H1 (cell line): ENCODE measurements around the gene TADA2B. TPM values are rescaled to one million over a fixed set of nuclear protein-coding genes. Genes with fewer than 3 reads are reported as not detected.
A peak's percentile ranks its signal among the peaks of the same experiment; 100 is the strongest.

ENCODE experiments used
- CTCF ChIA-PET: fragments of 300-600 bp; sonication (Branson Sonifier 250); formaldehyde crosslinking; loops from one replicate; lab custom pipeline; 2021; ENCODE audit not compliant: partially characterized antibody; lab: Charles Lee
- POLR2A ChIA-PET: fragments of 300-600 bp; sonication (Branson Sonifier 250); formaldehyde crosslinking; loops from one replicate; lab custom pipeline; 2021; ENCODE audit warnings: inconsistent platforms; ENCODE audit not compliant: partially characterized antibody; lab: Charles Lee
- DNase-seq, 2 experiments: peaks; one replicate each; pipeline versions ENCODE4 v3.0.0 to v3.0.0-alpha.2; 2010 to 2022; ENCODE audit warnings: low spot score in 2 of 2, low read depth in 1 of 2, mixed read lengths in 1 of 2
- FAIRE-seq: peaks from 2 replicates; lab custom pipeline; 2011; peaks lifted over from hg19 to GRCh38; lab: Jason Lieb, UNC
- H2AFZ ChIP-seq: 2 replicates; pipeline ENCODE4 v1.8.1; 2012; ENCODE audit warnings: low read length, inconsistent platforms
- H2AK5ac ChIP-seq: 2 replicates; pipeline ENCODE4 v1.6.1; 2013; ENCODE audit warnings: low read depth, low read length
- H2BK120ac ChIP-seq: replicated peaks from 2 replicates; pipeline ENCODE3; 2013; ENCODE audit warnings: low read depth, low read length, inconsistent platforms
- H2BK12ac ChIP-seq: 2 replicates; pipeline ENCODE4 v1.6.1; 2013; ENCODE audit warnings: low read depth, low read length
- H2BK15ac ChIP-seq: 2 replicates; pipeline ENCODE4 v1.6.1; 2013; ENCODE audit warnings: low read length
- H2BK20ac ChIP-seq: 2 replicates; pipeline ENCODE4 v1.6.1; 2013; ENCODE audit warnings: low read length
- H2BK5ac ChIP-seq: 2 replicates; pipeline ENCODE4 v1.6.1; 2013; ENCODE audit warnings: low read depth, low read length
- H3K14ac ChIP-seq: 2 replicates; pipeline ENCODE4 v1.6.1; 2013; ENCODE audit warnings: inconsistent platforms; ENCODE audit not compliant: insufficient read length
- H3K18ac ChIP-seq: 2 replicates; pipeline ENCODE4 v1.6.1; 2013; ENCODE audit warnings: low read length; ENCODE audit errors: extremely low read depth
- H3K23ac ChIP-seq: 2 replicates; pipeline ENCODE4 v1.6.1; 2013; ENCODE audit warnings: inconsistent platforms; ENCODE audit not compliant: insufficient read length
- H3K23me2 ChIP-seq: 2 replicates; pipeline ENCODE4 v1.6.1; 2013; ENCODE audit warnings: low read depth, low read length
- H3K27ac ChIP-seq: 2 replicates; pipeline ENCODE4 v1.6.1; 2011; ENCODE audit warnings: low read depth, low read length, inconsistent platforms
- H3K27me3 ChIP-seq, 4 experiments: replicated peaks in 1 of 4; 1 replicate in 1 of 4; 2 replicates in 3 of 4; pipeline versions ENCODE4 v1.6.1 to v1.8.1; 2011 to 2013; ENCODE audit warnings: low read length in 3 of 4, mild to moderate bottlenecking in 3 of 4, inconsistent platforms in 2 of 4, mixed read lengths in 2 of 4, moderate library complexity in 1 of 4; ENCODE audit not compliant: control insufficient read depth in 3 of 4, insufficient read depth in 3 of 4; ENCODE audit errors: extremely low read depth in 1 of 4
- H3K36me3 ChIP-seq, 4 experiments: 2 replicates each; pipeline versions ENCODE4 v1.6.1 to v1.8.1; 2011 to 2013; ENCODE audit warnings: mild to moderate bottlenecking in 4 of 4, low read length in 3 of 4, moderate library complexity in 2 of 4, control low read depth in 1 of 4, inconsistent platforms in 1 of 4; ENCODE audit not compliant: insufficient read depth in 4 of 4, control insufficient read depth in 2 of 4
- H3K4ac ChIP-seq: replicated peaks from 2 replicates; pipeline ENCODE3; 2013; ENCODE audit warnings: low read length, low read depth, mixed read lengths, inconsistent platforms; ENCODE audit not compliant: insufficient read length
- H3K4me1 ChIP-seq, 4 experiments: replicated peaks in 1 of 4; 1 replicate in 1 of 4; 2 replicates in 3 of 4; pipeline versions ENCODE4 v1.6.1 to v1.8.1; 2011 to 2013; ENCODE audit warnings: low read length in 3 of 4, inconsistent platforms in 2 of 4, mixed read lengths in 1 of 4; ENCODE audit not compliant: insufficient read depth in 4 of 4, control insufficient read depth in 3 of 4
- H3K4me2 ChIP-seq, 2 experiments: 2 replicates each; pipeline versions ENCODE4 v1.6.1 to v1.8.1; 2011 to 2013; ENCODE audit warnings: low read depth in 2 of 2, low read length in 2 of 2, control low read depth in 1 of 2, inconsistent platforms in 1 of 2, mild to moderate bottlenecking in 1 of 2; ENCODE audit not compliant: insufficient read depth in 1 of 2
- H3K4me3 ChIP-seq, 4 experiments: fragments of 200-600, 300-600 bp in 1 of 4; sonication (generic), shearing (Covaris generic), sonication (Bioruptor Twin) in 1 of 4; 2 replicates each; pipeline versions ENCODE4 v1.5.1 to v1.8.1; 2011 to 2016; ENCODE audit warnings: low read length in 4 of 4, low read depth in 3 of 4, control low read depth in 2 of 4, inconsistent platforms in 2 of 4, mild to moderate bottlenecking in 2 of 4, mixed read lengths in 1 of 4, moderate library complexity in 1 of 4; ENCODE audit not compliant: insufficient read depth in 2 of 4; ENCODE audit errors: extremely low read depth in 1 of 4
- H3K56ac ChIP-seq: replicated peaks from 2 replicates; pipeline ENCODE3; 2013; ENCODE audit warnings: low read depth, mild to moderate bottlenecking, mixed read lengths, low read length, inconsistent platforms; ENCODE audit not compliant: insufficient read length
- H3K79me1 ChIP-seq: 2 replicates; pipeline ENCODE4 v1.6.1; 2013; ENCODE audit warnings: low read depth, low read length, control low read depth
- H3K79me2 ChIP-seq, 2 experiments: 2 replicates each; pipeline versions ENCODE4 v1.6.1 to v1.8.1; 2012 to 2013; ENCODE audit warnings: low read length in 2 of 2, mild to moderate bottlenecking in 2 of 2, inconsistent platforms in 1 of 2; ENCODE audit not compliant: insufficient read depth in 2 of 2, control insufficient read depth in 1 of 2
- H3K9ac ChIP-seq, 4 experiments: replicated peaks in 1 of 4; 1 replicate in 1 of 4; 2 replicates in 3 of 4; pipeline versions ENCODE4 v1.6.1 to v1.8.1; 2011 to 2013; ENCODE audit warnings: low read depth in 3 of 4, low read length in 3 of 4, control low read depth in 2 of 4, mild to moderate bottlenecking in 2 of 4, moderate library complexity in 2 of 4, inconsistent platforms in 1 of 4; ENCODE audit errors: extremely low read depth in 1 of 4
- H3K9me3 ChIP-seq, 2 experiments: 2 replicates each; pipeline versions ENCODE4 v1.6.1 to v1.8.1; 2012 to 2013; ENCODE audit warnings: mild to moderate bottlenecking in 2 of 2, moderate library complexity in 2 of 2, control low read depth in 1 of 2, inconsistent platforms in 1 of 2, low read depth in 1 of 2, low read length in 1 of 2, mixed read lengths in 1 of 2; ENCODE audit not compliant: insufficient read depth in 2 of 2
- H4K20me1 ChIP-seq, 2 experiments: replicated peaks in 1 of 2; 2 replicates each; pipeline versions ENCODE3 to v1.8.1; 2011 to 2013; ENCODE audit warnings: inconsistent platforms in 2 of 2, low read length in 2 of 2, mild to moderate bottlenecking in 1 of 2; ENCODE audit not compliant: insufficient read depth in 2 of 2, control insufficient read depth in 1 of 2
- H4K5ac ChIP-seq: 2 replicates; pipeline ENCODE4 v1.6.1; 2013; ENCODE audit warnings: low read length, low read depth, mixed read lengths, inconsistent platforms; ENCODE audit not compliant: insufficient read length
- H4K8ac ChIP-seq: 2 replicates; pipeline ENCODE4 v1.8.0; 2013; ENCODE audit warnings: mild to moderate bottlenecking, moderate library complexity, low read length, inconsistent platforms; ENCODE audit not compliant: insufficient read depth; ENCODE audit errors: extremely low read depth
- H4K91ac ChIP-seq: replicated peaks from 2 replicates; pipeline ENCODE3; 2013; ENCODE audit warnings: low read length, mixed read lengths, inconsistent platforms; ENCODE audit not compliant: insufficient read length
- CEBPB ChIP-seq: IDR thresholded peaks from 2 replicates; pipeline ENCODE4 v1.6.1; 2012; ENCODE audit warnings: low read depth, low read length
- SIN3A ChIP-seq, 2 experiments: IDR thresholded peaks in 1 of 2; conservative IDR thresholded peaks in 1 of 2; 2 replicates each; pipeline ENCODE4 v1.6.1; 2011 to 2012; ENCODE audit warnings: low read length in 2 of 2, improper control_type of control experiment in 1 of 2, low read depth in 1 of 2, mild to moderate bottlenecking in 1 of 2
- WGBS, 2 experiments: shearing (Covaris generic) in 1 of 2; methylation state at CpG; one replicate each; pipeline versions ENCODE4 v1.1.6 to v1.1.7; 2013 to 2015; ENCODE audit warnings: low lambda C conversion rate in 2 of 2, mixed read lengths in 2 of 2, inconsistent platforms in 1 of 2, low coverage in 1 of 2, missing lambda C conversion rate in 1 of 2; ENCODE audit not compliant: insufficient replicate concordance in 2 of 2, insufficient coverage in 1 of 2, insufficient read length in 1 of 2; ENCODE audit errors: extremely low coverage in 1 of 2, missing lambda C conversion rate in 1 of 2; 5-methylcytosine and 5-hydroxymethylcytosine counted together
- polyA plus RNA-seq, 7 experiments: library from polyadenylated mRNA; depleted of rRNA in 3 of 7; stranded (reverse) in 5 of 7; unstranded in 2 of 7; fragments of >200 nt in 5 of 7; fragments of 200-250 nt in 2 of 7; gene quantifications; 1 replicate in 5 of 7; 2 replicates in 1 of 7; 4 replicates in 1 of 7; pipeline versions ENCODE4 v1.2.1 to v1.2.3, GENCODE V29; 2011 to 2013; ENCODE audit warnings: missing spikeins in 2 of 7, mixed read lengths in 2 of 7
- total RNA-seq: library from RNA; stranded (reverse); fragmentation: NEBNext Ultra II Directional; extraction: Animal tissue kit (Norgen Biotek cat#: 25700); gene quantifications from 2 replicates; pipeline ENCODE4 v1.2.1, GENCODE V29; 2021

Gene TADA2B
- total and polyA plus RNA-seq, 2 of the 8 experiments (the other 6 are each of a cell fraction or from before 2014, with no cell fraction given) = 5.7 to 12.1 TPM

- 53% methylated on average over 26 of the region's 29 CpGs; no CpG with 5 or more reads in 1 of the 2 experiments for WGBS, 2 experiments
- H3K27ac ChIP-seq = no peak overlapping the region
- FAIRE-seq = no peak
- TF ChIP-seq SIN3A (conservative IDR thresholded peaks at IDR 0.05 in 1 of 2, IDR thresholded peaks at IDR 0.05 in 1 of 2; ENCODE audit: low read depth in 1 of 2, low read length in 2 of 2) = no peak
- TF ChIP-seq CEBPB = no peak
Measured at GRCh38 chr4:7044137-7044930, 1.2 kb downstream of the TADA2B start.

More at GRCh38 chr4:7044137-7044930, 1.2 kb downstream of the TADA2B start:
- Histone ChIP-seq H2BK12ac (no peak overlapping the region), H4K8ac (no peak overlapping the region; the same call in 1 of the 2 replicates), H3K4me3 (peak overlapping the region; percentile 74 to 92 (median 89)), H4K20me1 (peaks cover 3 to 32% of the 10 kb centered on the region in 2 experiments), H3K23ac (no peak overlapping the region), H3K4me2 (peak overlapping the region; percentile 89 to 92), H3K18ac (0 out of 2 replicates have a peak overlapping the region, but pooled peaks have one; percentile 71), H3K9me3 (no peaks in the 10 kb centered on the region), H2BK20ac (no peak overlapping the region), H2BK5ac (no peak overlapping the region), H3K79me2 (peaks cover 3 to 47% of the 10 kb centered on the region in 2 experiments; a peak in 3 of 4 replicates), H3K9ac (peak overlapping the region; percentile 1 to 95 (median 53); a peak in 6 of 7 replicates), H3K79me1 (peaks cover 37% of the 10 kb centered on the region), H4K91ac (no peak overlapping the region), H3K23me2 (peaks cover 13% of the 10 kb centered on the region; the same call in 1 of the 2 replicates), H2BK15ac (no peak overlapping the region), H2BK120ac (no peak overlapping the region), H3K14ac (no peak overlapping the region), H2AFZ (no peak overlapping the region), H4K5ac (no peak overlapping the region), H3K27me3 (peaks cover 11 to 29% (median 20%) of the 10 kb centered on the region in 4 experiments), H3K56ac (no peak overlapping the region), H3K36me3 (no peaks in the 10 kb centered on the region), H2AK5ac (no peak overlapping the region), H3K4me1 (peaks cover 0 to 18% (median 8%) of the 10 kb centered on the region in 4 experiments; a peak in 5 of 7 replicates), H3K4ac (no peak overlapping the region)
- no peak for DNase-seq
- ChIA-PET POLR2A (interaction anchor here (1.4 to 5.5 kb wide), 5 partner anchors 9 to 29 kb away, joined by 4 to 36 read pairs (median 8); partner anchors contain the start of gene GRPEL1), CTCF (interaction anchor here (0.8 to 9.7 kb wide), 10 partner anchors 8 to 133 kb away, joined by 3 to 108 read pairs (median 4); partner anchors contain the start of gene GRPEL1)
